ENCODE measurements around the gene ZSCAN32.

ZSCAN32 gene

GRCh38 chr16:3358871-3359270 is 41.9 kb downstream of the ZSCAN32 start:
- no peak for DNase-seq (ENCODE audit: extremely low read depth in 1 of 2, low read depth in 1 of 2)

GRCh38 chr16:3356118-3356517 is 44.7 kb downstream of the ZSCAN32 start:
- no peak for DNase-seq (ENCODE audit: extremely low read depth in 1 of 2, low read depth in 1 of 2)

GRCh38 chr16:3355589-3355988 is 45.2 kb downstream of the ZSCAN32 start, which contains the start of gene OR2C1:
OR2C1 (plus strand) TSS chr16:3355889; CDS start chr16:3355941, 52 bp downstream.
- no peak for DNase-seq (ENCODE audit: extremely low read depth in 1 of 2, low read depth in 1 of 2)

GRCh38 chr16:3349175-3349574 is 51.6 kb downstream of the ZSCAN32 start:
- DNase-seq (ENCODE audit: extremely low read depth in 1 of 2, low read depth in 1 of 2), result no peak

GRCh38 chr16:3348547-3349167 is 52.1 kb downstream of the ZSCAN32 start:
- no peak for DNase-seq (ENCODE audit: extremely low read depth in 1 of 2, low read depth in 1 of 2)

- no peak for DNase-seq (ENCODE audit: extremely low read depth in 1 of 2, low read depth in 1 of 2)
Measured at GRCh38 chr16:3347586-3347985, 53.2 kb downstream of the ZSCAN32 start.

GRCh38 chr16:3346041-3346440 is 54.8 kb downstream of the ZSCAN32 start:
- DNase-seq (ENCODE audit: extremely low read depth in 1 of 2, low read depth in 1 of 2), result no peak

Measured in activated CD8-positive, alpha-beta memory T cell treated with anti-CD3 and anti-CD28 coated beads for 1 hour (primary cell).